PC-3 (cell line): ENCODE measurements around the gene TBK1. TPM values are rescaled to one million over a fixed set of nuclear protein-coding genes. Genes with fewer than 3 reads are reported as not detected.

Experiments
- ATAC-seq: fragments of 200-7000 bp; cut with Tn5 transposase; 2 replicates; pipeline ENCODE4 v1.9.1; 2020; ENCODE audit warnings: mild to moderate bottlenecking, moderate library complexity
- BruUV-seq: library from RNA; stranded (reverse); fragments of 400-500 nt; replicated peaks from 2 replicates; lab custom pipeline; 2021; lab: Mats Ljungman, UMichigan
- CTCF ChIA-PET: fragments of 300-600 bp; sonication (Branson Sonifier 250); formaldehyde crosslinking; loops from one replicate; lab custom pipeline; 2022; ENCODE audit warnings: antibody characterized with exemption; lab: Charles Lee
- POLR2A ChIA-PET: fragments of 300-600 bp; sonication (Branson Sonifier 250); formaldehyde crosslinking; loops from one replicate; lab custom pipeline; 2022; ENCODE audit warnings: antibody characterized with exemption; ENCODE audit not compliant: unreplicated experiment; lab: Charles Lee
- DNase-seq: peaks from one replicate; pipeline ENCODE4 v3.0.0-alpha.2; 2015
- H2AFZ ChIP-seq: fragments of 300-600 bp; sonication (generic); 2 replicates; pipeline ENCODE4 v1.6.0; 2016; ENCODE audit warnings: antibody characterized with exemption, low read length
- H3F3A ChIP-seq: fragments of 300-600 bp; sonication (generic); one replicate; pipeline ENCODE4 v1.6.0; 2017; ENCODE audit warnings: antibody characterized with exemption, low read length, control low read depth, mild to moderate bottlenecking; ENCODE audit not compliant: unreplicated experiment
- H3K27ac ChIP-seq: fragments of 300-600 bp; sonication (generic); 2 replicates; pipeline ENCODE4 v1.5.1; 2016; ENCODE audit warnings: mild to moderate bottlenecking, low read length
- H3K27me3 ChIP-seq: fragments of 300-600 bp; sonication (generic); 2 replicates; pipeline ENCODE4 v1.6.1; 2016; ENCODE audit warnings: low read length, mixed read lengths
- H3K36me3 ChIP-seq: fragments of 300-600 bp; sonication (generic); 2 replicates; pipeline ENCODE4 v1.6.1; 2016; ENCODE audit warnings: low read depth, mixed run types, low read length, mixed read lengths
- H3K4me1 ChIP-seq: fragments of 300-600 bp; sonication (generic); 2 replicates; pipeline ENCODE4 v1.5.1; 2016; ENCODE audit warnings: low read length; ENCODE audit not compliant: insufficient read depth
- H3K4me2 ChIP-seq: fragments of 300-600 bp; sonication (generic); 2 replicates; pipeline ENCODE4 v1.6.0; 2016; ENCODE audit warnings: low read length
- H3K4me3 ChIP-seq: fragments of 300-600 bp; sonication (generic); 2 replicates; pipeline ENCODE4 v1.5.1; 2016; ENCODE audit warnings: mild to moderate bottlenecking, low read length, mixed read lengths
- H3K79me2 ChIP-seq: fragments of 300-600 bp; sonication (generic); 2 replicates; pipeline ENCODE4 v1.6.1; 2017; ENCODE audit warnings: low read length, mixed read lengths
- H3K9ac ChIP-seq: fragments of 300-600 bp; sonication (generic); 2 replicates; pipeline ENCODE4 v1.6.0; 2016; ENCODE audit warnings: mild to moderate bottlenecking, low read length
- H3K9me2 ChIP-seq: fragments of 300-600 bp; sonication (generic); replicated peaks from 2 replicates; pipeline ENCODE4 v1.6.1; 2016; ENCODE audit warnings: mixed run types, low read length, mixed read lengths
- H3K9me3 ChIP-seq: fragments of 300-600 bp; sonication (generic); 2 replicates; pipeline ENCODE4 v1.6.1; 2016; ENCODE audit warnings: low read length, mixed read lengths
- H4K20me1 ChIP-seq: fragments of 300-600 bp; sonication (generic); 2 replicates; pipeline ENCODE4 v1.6.1; 2016; ENCODE audit warnings: low read length, mixed read lengths
- CTCF ChIP-seq: fragments of 300-600 bp; sonication (generic); conservative IDR thresholded peaks from 2 replicates; pipeline ENCODE4 v1.5.1; 2017; ENCODE audit warnings: antibody characterized with exemption, low read depth, mild to moderate bottlenecking, low read length
- EZH2 ChIP-seq: fragments of 300-600 bp; sonication (generic); IDR thresholded peaks from one replicate; pipeline ENCODE4 v1.6.1; 2017; ENCODE audit warnings: antibody characterized with exemption, mild to moderate bottlenecking, low read length; ENCODE audit not compliant: unreplicated experiment
- EZH2phosphoT487 ChIP-seq: fragments of 300-600 bp; sonication (generic); IDR thresholded peaks from 2 replicates; pipeline ENCODE4 v1.6.1; 2018; ENCODE audit warnings: mild to moderate bottlenecking, antibody characterized with exemption, low read length, borderline replicate concordance
- intact Hi-C: fragments of 100-400 bp; cut with micrococcal nuclease; formaldehyde crosslinking; loops from 2 replicates; pipeline ENCODE4 v1.9.0; 2023
- total RNA-seq: library from RNA; depleted of rRNA; stranded (reverse); fragments of >200 nt; gene quantifications from 2 replicates; pipeline ENCODE4 v1.2.3, GENCODE V29; 2014

TBK1 gene
- total RNA-seq, 1 experiment from 2014 or later, result 23.7 TPM

GRCh38 chr12:64427988-64428387 is 23.9 kb upstream of the TBK1 start:
- no peak for DNase-seq
- H3K9me2 ChIP-seq, result no peaks in the 10 kb centered on the region
- ATAC-seq, result no peak
- intact Hi-C loops, result loop anchor here (1.0 kb wide), 1 partner anchor 11 kb away; no protein-coding TSS in a partner anchor
- no peaks in the 10 kb centered on the region for H3K9me3 ChIP-seq
- TF ChIP-seq EZH2 (no peak), EZH2phosphoT487 (no peak), CTCF (no peak)
- no TSS peak for BruUV-seq
- CTCF ChIA-PET, result no interaction called here
- no peak overlapping the region for H3K4me3 ChIP-seq
- no peaks in the 10 kb centered on the region for H3K4me1 ChIP-seq
- H2AFZ ChIP-seq, result no peak overlapping the region
- H3K4me2 ChIP-seq, result no peak overlapping the region
- H3K27me3 ChIP-seq, result no peaks in the 10 kb centered on the region
- 0 out of 2 replicates have a peak, but pooled peaks cover 4% of the 10 kb centered on the region for H3K79me2 ChIP-seq
- POLR2A ChIA-PET, result no interaction called here
- no peaks in the 10 kb centered on the region for H4K20me1 ChIP-seq
- no peak overlapping the region for H3K27ac ChIP-seq
- H3K9ac ChIP-seq, result no peak overlapping the region
- H3F3A ChIP-seq, result no peaks in the 10 kb centered on the region
- H3K36me3 ChIP-seq, result peaks cover 84% of the 10 kb centered on the region

GRCh38 chr12:64428956-64429355 is 23.0 kb upstream of the TBK1 start:
- POLR2A ChIA-PET, result no interaction called here
- BruUV-seq, result no TSS peak
- ATAC-seq, result no peak
- 0 out of 2 replicates have a peak, but pooled peaks cover 4% of the 10 kb centered on the region for H3K79me2 ChIP-seq
- no peak overlapping the region for H3K9ac ChIP-seq
- H3K4me1 ChIP-seq, result no peaks in the 10 kb centered on the region
- no peaks in the 10 kb centered on the region for H4K20me1 ChIP-seq
- H3K36me3 ChIP-seq, result peaks cover 86% of the 10 kb centered on the region
- intact Hi-C loops, result no loop called here
- no peaks in the 10 kb centered on the region for H3K9me2 ChIP-seq
- H3K9me3 ChIP-seq, result no peaks in the 10 kb centered on the region
- H3K4me3 ChIP-seq, result no peak overlapping the region
- no peak overlapping the region for H3K4me2 ChIP-seq
- no peak for DNase-seq
- TF ChIP-seq EZH2 (no peak), CTCF (no peak), EZH2phosphoT487 (no peak)
- no peaks in the 10 kb centered on the region for H3K27me3 ChIP-seq
- CTCF ChIA-PET, result no interaction called here
- H3F3A ChIP-seq, result no peaks in the 10 kb centered on the region
- H2AFZ ChIP-seq, result no peak overlapping the region
- H3K27ac ChIP-seq, result no peak overlapping the region

GRCh38 chr12:64430886-64431285 is 21.0 kb upstream of the TBK1 start:
- intact Hi-C loops, result no loop called here
- Histone ChIP-seq H3K9me3 (no peaks in the 10 kb centered on the region), H3K9me2 (no peaks in the 10 kb centered on the region), H3K27ac (no peak overlapping the region), H2AFZ (no peak overlapping the region), H3K36me3 (peaks cover 83% of the 10 kb centered on the region), H3K79me2 (0 out of 2 replicates have a peak, but pooled peaks cover 4% of the 10 kb centered on the region), H3K4me1 (no peaks in the 10 kb centered on the region), H3K9ac (no peak overlapping the region), H3K4me3 (no peak overlapping the region), H3F3A (no peaks in the 10 kb centered on the region), H4K20me1 (no peaks in the 10 kb centered on the region), H3K27me3 (no peaks in the 10 kb centered on the region), H3K4me2 (no peak overlapping the region)
- TF ChIP-seq EZH2 (no peak), CTCF (no peak), EZH2phosphoT487 (no peak)
- no peak for ATAC-seq
- ChIA-PET POLR2A (no interaction called here), CTCF (no interaction called here)
- no TSS peak for BruUV-seq
- DNase-seq, result no peak
